Vagina (tissue), 2 donors: ENCODE measurements around the gene CCDC127.

ENCODE experiments used
- POLR2A ChIP-seq, 2 donors: fragments of 450-650 bp; IDR thresholded peaks; one replicate each; pipeline ENCODE4 v1.6.1; 2017; ENCODE audit warnings: antibody characterized with exemption in 2 of 2, mild to moderate bottlenecking in 2 of 2, moderate library complexity in 2 of 2
- TF ChIP-seq, protein P1 (sequence below), 3 experiments: fragments of 450-650 bp in 2 of 3; fragments of 200-600 bp in 1 of 3; sonication (generic) in 1 of 3; IDR thresholded peaks; one replicate each; pipeline ENCODE4 v1.5.1; 2017 to 2019; ENCODE audit warnings: antibody characterized with exemption in 3 of 3, mild to moderate bottlenecking in 2 of 3, moderate library complexity in 2 of 3

DNA sequence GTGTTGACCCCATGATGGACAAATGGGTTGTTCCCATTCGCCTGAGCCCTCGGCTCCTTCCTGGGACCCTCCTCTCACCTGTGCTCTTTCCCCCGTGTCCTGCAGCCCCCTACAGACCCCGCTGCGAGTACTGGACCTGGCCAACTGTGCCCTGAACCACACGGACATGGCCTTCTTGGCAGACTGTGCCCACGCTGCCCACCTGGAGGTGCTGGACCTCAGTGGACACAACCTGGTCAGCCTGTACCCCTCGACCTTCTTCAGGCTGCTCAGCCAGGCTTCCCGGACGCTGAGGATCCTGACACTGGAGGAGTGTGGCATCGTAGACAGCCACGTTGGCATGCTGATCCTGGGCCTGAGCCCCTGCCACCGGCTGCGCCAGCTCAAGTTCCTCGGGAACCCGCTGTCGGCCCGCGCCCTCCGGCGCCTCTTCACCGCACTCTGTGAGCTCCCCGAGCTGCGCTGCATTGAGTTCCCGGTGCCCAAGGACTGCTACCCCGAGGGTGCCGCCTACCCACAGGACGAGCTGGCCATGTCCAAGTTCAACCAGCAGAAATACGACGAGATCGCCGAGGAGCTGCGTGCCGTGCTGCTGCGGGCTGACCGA is 23.2 kb downstream of the CCDC127 start:
- TF ChIP-seq, protein P1, sequence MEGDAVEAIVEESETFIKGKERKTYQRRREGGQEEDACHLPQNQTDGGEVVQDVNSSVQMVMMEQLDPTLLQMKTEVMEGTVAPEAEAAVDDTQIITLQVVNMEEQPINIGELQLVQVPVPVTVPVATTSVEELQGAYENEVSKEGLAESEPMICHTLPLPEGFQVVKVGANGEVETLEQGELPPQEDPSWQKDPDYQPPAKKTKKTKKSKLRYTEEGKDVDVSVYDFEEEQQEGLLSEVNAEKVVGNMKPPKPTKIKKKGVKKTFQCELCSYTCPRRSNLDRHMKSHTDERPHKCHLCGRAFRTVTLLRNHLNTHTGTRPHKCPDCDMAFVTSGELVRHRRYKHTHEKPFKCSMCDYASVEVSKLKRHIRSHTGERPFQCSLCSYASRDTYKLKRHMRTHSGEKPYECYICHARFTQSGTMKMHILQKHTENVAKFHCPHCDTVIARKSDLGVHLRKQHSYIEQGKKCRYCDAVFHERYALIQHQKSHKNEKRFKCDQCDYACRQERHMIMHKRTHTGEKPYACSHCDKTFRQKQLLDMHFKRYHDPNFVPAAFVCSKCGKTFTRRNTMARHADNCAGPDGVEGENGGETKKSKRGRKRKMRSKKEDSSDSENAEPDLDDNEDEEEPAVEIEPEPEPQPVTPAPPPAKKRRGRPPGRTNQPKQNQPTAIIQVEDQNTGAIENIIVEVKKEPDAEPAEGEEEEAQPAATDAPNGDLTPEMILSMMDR (IDR thresholded peaks at IDR 0.05): no peak
- no peak for TF ChIP-seq POLR2A (IDR thresholded peaks at IDR 0.05)
